HG03139 (cell line): ENCODE results near the gene KIF21A.
"Not testable (repeated sequence)": the region's sequence is repeated elsewhere in the genome, so short reads cannot be mapped to it uniquely, and the experiment has no call there.

ENCODE experiments used
- ATAC-seq: cut with Tn5 transposase; IDR thresholded peaks from one replicate; pipeline ENCODE4 v1.9.1; 2021; ENCODE audit not compliant: unreplicated experiment

The KIF21A gene

GRCh38 chr12:39443081-39443928 lies at the start of gene KIF21A:
TSS of gene KIF21A (minus strand) at chr12:39443120. CDS start at chr12:39442970, 150 bp downstream.
- ATAC-seq = peak; percentile 94

- ATAC-seq = no peak
These were observed 47.8 kb upstream of the KIF21A start for GRCh38 chr12:39490500-39491282.

- ATAC-seq = no peak
These were observed 40.7 kb upstream of the KIF21A start for GRCh38 chr12:39483597-39483996.

- no peak for ATAC-seq
These were observed 40.1 kb upstream of the KIF21A start for GRCh38 chr12:39483042-39483441.

GRCh38 chr12:39476894-39477293 lies 34.0 kb upstream of the KIF21A start:
- ATAC-seq = no peak

- ATAC-seq = no peak
These were observed 33.2 kb upstream of the KIF21A start for GRCh38 chr12:39476121-39476520.

- not testable (repeated sequence) for ATAC-seq
These were observed 32.2 kb upstream of the KIF21A start for GRCh38 chr12:39475136-39475535.

- ATAC-seq = no peak
These were observed 24.5 kb upstream of the KIF21A start for GRCh38 chr12:39467432-39467870.

- no peak for ATAC-seq
These were observed 22.2 kb upstream of the KIF21A start for GRCh38 chr12:39464976-39465695.

GRCh38 chr12:39461059-39461458 lies 18.1 kb upstream of the KIF21A start:
- ATAC-seq = no peak

- ATAC-seq = no peak
These were observed 16.1 kb upstream of the KIF21A start for GRCh38 chr12:39459027-39459434.

- ATAC-seq = no peak
These were observed 9.1 kb upstream of the KIF21A start for GRCh38 chr12:39451977-39452376.

- ATAC-seq = no peak
These were observed 5.1 kb upstream of the KIF21A start for GRCh38 chr12:39448038-39448437.

GRCh38 chr12:39443929-39444209 lies 949 bp upstream of the KIF21A start:
- ATAC-seq = no peak

- ATAC-seq = no peak
These were observed 164 bp downstream of the KIF21A start for GRCh38 chr12:39442831-39443080.

GRCh38 chr12:39441963-39442830 lies 723 bp downstream of the KIF21A start:
- peak; percentile 17 for ATAC-seq

GRCh38 chr12:39441189-39441962 lies 1.5 kb downstream of the KIF21A start:
- ATAC-seq = no peak

- no peak for ATAC-seq
These were observed 2.1 kb downstream of the KIF21A start for GRCh38 chr12:39440781-39441180.

GRCh38 chr12:39440101-39440500 lies 2.8 kb downstream of the KIF21A start:
- no peak for ATAC-seq

GRCh38 chr12:39435531-39435930 lies 7.4 kb downstream of the KIF21A start:
- no peak for ATAC-seq
